Panc1 (cell line): ENCODE results near the gene IDUA.

Experiments
- TCF7L2 ChIP-seq: IDR thresholded peaks from 2 replicates; pipeline ENCODE4 v1.6.1; 2011; ENCODE audit warnings: mild to moderate bottlenecking, low read depth, low read length, inconsistent platforms
- TF ChIP-seq, protein P1 (sequence below), 2 experiments: IDR thresholded peaks; 2 replicates each; pipeline ENCODE4 v1.6.1; 2011 to 2012; ENCODE audit warnings: low read depth in 2 of 2, control low read depth in 1 of 2, low read length in 1 of 2, mild to moderate bottlenecking in 1 of 2, moderate library complexity in 1 of 2; ENCODE audit not compliant: insufficient read depth in 1 of 2

DNA sequence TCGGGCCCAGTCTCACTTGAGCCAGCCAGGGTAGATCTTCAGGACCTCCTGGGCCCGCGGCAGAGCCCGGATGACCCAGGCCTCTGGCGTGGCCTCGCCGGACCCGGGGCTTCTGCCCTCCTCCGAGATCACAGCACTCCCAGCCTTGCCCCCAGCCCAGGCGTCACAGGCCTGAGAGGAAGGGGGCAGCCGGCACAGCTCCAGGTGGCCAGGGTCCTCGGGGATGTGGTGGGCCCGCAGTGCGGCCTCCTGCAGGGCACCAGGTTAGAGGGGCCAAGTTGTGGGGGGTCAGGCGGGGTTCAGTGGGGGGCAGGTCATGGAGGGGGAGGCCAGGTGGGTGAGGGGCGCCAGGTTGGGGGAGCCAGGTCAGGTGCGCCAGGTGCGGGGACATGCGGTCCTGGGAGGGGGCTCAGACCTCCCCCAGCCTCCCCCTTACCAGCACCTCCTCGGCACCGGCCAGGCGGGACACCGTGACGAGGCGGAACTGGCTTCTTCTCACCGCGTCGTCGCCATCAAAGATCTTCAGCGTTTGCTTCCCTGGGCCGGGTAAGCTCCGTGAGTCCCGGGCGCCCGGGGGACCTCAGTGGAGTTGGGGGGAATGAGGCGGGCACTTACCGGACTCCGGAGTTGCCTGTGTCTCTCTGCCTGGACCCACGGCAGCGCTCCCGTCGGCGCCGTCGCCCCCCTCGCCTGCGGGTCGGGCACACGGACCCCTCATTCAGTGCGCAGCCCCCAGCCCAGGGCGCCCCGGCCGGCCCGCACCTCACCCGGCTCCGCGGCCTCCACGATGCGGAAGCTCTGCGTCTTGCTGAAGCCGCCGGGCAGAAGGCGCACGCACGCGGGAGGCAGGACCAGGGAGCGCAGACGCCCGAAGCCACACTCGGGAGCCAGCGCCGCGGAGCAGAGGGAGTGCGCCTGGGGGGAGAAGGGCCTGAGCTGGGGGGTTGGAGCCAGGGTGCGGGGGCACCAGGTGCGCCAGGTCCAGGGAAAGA lies 19.4 kb upstream of the IDUA start:
- no peak for TF ChIP-seq TCF7L2
- TF ChIP-seq, protein P1, sequence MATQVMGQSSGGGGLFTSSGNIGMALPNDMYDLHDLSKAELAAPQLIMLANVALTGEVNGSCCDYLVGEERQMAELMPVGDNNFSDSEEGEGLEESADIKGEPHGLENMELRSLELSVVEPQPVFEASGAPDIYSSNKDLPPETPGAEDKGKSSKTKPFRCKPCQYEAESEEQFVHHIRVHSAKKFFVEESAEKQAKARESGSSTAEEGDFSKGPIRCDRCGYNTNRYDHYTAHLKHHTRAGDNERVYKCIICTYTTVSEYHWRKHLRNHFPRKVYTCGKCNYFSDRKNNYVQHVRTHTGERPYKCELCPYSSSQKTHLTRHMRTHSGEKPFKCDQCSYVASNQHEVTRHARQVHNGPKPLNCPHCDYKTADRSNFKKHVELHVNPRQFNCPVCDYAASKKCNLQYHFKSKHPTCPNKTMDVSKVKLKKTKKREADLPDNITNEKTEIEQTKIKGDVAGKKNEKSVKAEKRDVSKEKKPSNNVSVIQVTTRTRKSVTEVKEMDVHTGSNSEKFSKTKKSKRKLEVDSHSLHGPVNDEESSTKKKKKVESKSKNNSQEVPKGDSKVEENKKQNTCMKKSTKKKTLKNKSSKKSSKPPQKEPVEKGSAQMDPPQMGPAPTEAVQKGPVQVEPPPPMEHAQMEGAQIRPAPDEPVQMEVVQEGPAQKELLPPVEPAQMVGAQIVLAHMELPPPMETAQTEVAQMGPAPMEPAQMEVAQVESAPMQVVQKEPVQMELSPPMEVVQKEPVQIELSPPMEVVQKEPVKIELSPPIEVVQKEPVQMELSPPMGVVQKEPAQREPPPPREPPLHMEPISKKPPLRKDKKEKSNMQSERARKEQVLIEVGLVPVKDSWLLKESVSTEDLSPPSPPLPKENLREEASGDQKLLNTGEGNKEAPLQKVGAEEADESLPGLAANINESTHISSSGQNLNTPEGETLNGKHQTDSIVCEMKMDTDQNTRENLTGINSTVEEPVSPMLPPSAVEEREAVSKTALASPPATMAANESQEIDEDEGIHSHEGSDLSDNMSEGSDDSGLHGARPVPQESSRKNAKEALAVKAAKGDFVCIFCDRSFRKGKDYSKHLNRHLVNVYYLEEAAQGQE (IDR thresholded peaks at IDR 0.05; ENCODE audit: insufficient read depth in 1 of 2, low read depth in 2 of 2, low read length in 1 of 2), result no peak
